HCT116 (cell line): Measurements from ENCODE around the gene CYP46A1. TPM values are rescaled to one million over a fixed set of nuclear protein-coding genes. Genes with fewer than 3 reads are reported as not detected.

ENCODE experiments used
- ATAC-seq: fragments of 200-7000 bp; cut with Tn5 transposase; 2 replicates; pipeline ENCODE4 v1.9.1; 2020; ENCODE audit warnings: mild to moderate bottlenecking, moderate library complexity
- BruUV-seq: library from RNA; stranded (reverse); fragments of 400-500 nt; replicated peaks from 2 replicates; lab custom pipeline; 2021; lab: Mats Ljungman, UMichigan
- CTCF ChIA-PET: fragments of 300-600 bp; sonication (Branson Sonifier 250); formaldehyde crosslinking; loops from one replicate; lab custom pipeline; 2021; ENCODE audit warnings: antibody characterized with exemption; lab: Charles Lee
- POLR2A ChIA-PET: fragments of 300-600, 350-600 bp; sonication (Branson Sonifier 250); formaldehyde crosslinking; loops from one replicate; lab custom pipeline; 2021; ENCODE audit warnings: antibody characterized with exemption; lab: Charles Lee
- RAD21 ChIA-PET, 2 experiments: fragments of 300-600 bp; sonication (Branson Sonifier 250); formaldehyde crosslinking; loops; one replicate each; lab custom pipeline; 2023; ENCODE audit warnings: low total read pairs in 2 of 2; ENCODE audit not compliant: uncharacterized antibody in 2 of 2, unreplicated experiment in 2 of 2, low non-redundant PET in 1 of 2; lab: Charles Lee
- DNase-seq: peaks from one replicate; pipeline ENCODE4 v3.0.0-alpha.2; 2010; ENCODE audit warnings: low read depth, low spot score
- H2AFZ ChIP-seq: fragments of 200-600 bp; shearing (Covaris generic), sonication (generic); 2 replicates; pipeline ENCODE4 v1.6.1; 2017; ENCODE audit warnings: low read depth, mixed run types, mixed read lengths, antibody characterized with exemption, low read length; ENCODE audit not compliant: poor library complexity, severe bottlenecking
- H3K27ac ChIP-seq: 2 replicates; pipeline ENCODE4 v1.5.1; 2012; ENCODE audit warnings: low read depth, low read length
- H3K27me3 ChIP-seq: fragments of 200-600 bp; sonication (generic); 2 replicates; pipeline ENCODE4 v1.6.1; 2016; ENCODE audit warnings: mixed run types, low read length, mixed read lengths; ENCODE audit not compliant: insufficient read depth
- H3K36me3 ChIP-seq, 2 experiments: fragments of 200-500 bp in 1 of 2; fragments of 200-600 bp in 1 of 2; sonication (Bioruptor generic) in 1 of 2; sonication (generic) in 1 of 2; 2 replicates each; pipeline versions ENCODE4 v1.5.1 to v1.6.1; 2014 to 2016; ENCODE audit warnings: low read length in 2 of 2, inconsistent platforms in 1 of 2, mixed read lengths in 1 of 2, mixed run types in 1 of 2; ENCODE audit not compliant: insufficient read depth in 2 of 2, control insufficient read depth in 1 of 2
- H3K4me1 ChIP-seq, 2 experiments: fragments of 200-600 bp in 1 of 2; sonication (generic) in 1 of 2; 2 replicates each; pipeline versions ENCODE4 v1.5.1 to v1.6.1; 2012 to 2017; ENCODE audit warnings: low read length in 2 of 2, inconsistent platforms in 1 of 2, mild to moderate bottlenecking in 1 of 2, mixed read lengths in 1 of 2, mixed run types in 1 of 2, moderate library complexity in 1 of 2; ENCODE audit not compliant: insufficient read depth in 2 of 2, control insufficient read depth in 1 of 2
- H3K4me2 ChIP-seq: fragments of 200-600 bp; sonication (generic); 2 replicates; pipeline ENCODE4 v1.6.1; 2017; ENCODE audit warnings: mixed run types, low read length, mixed read lengths
- H3K4me3 ChIP-seq, 2 experiments: fragments of 200-600 bp in 1 of 2; sonication (generic) in 1 of 2; replicated peaks in 1 of 2; 2 replicates each; pipeline ENCODE4 v1.5.1; 2011 to 2016; ENCODE audit warnings: low read length in 2 of 2, control low read depth in 1 of 2, low read depth in 1 of 2, mild to moderate bottlenecking in 1 of 2, mixed read lengths in 1 of 2, mixed run types in 1 of 2
- H3K79me2 ChIP-seq: fragments of 200-600 bp; sonication (generic); 2 replicates; pipeline ENCODE4 v1.6.1; 2017; ENCODE audit warnings: mild to moderate bottlenecking, mixed run types, low read length, moderate library complexity, mixed read lengths; ENCODE audit not compliant: insufficient read depth
- H3K9ac ChIP-seq: fragments of 200-600 bp; sonication (generic); 2 replicates; pipeline ENCODE4 v1.6.1; 2016; ENCODE audit warnings: low read length, mixed read lengths
- H3K9me2 ChIP-seq: fragments of 200-600 bp; sonication (generic), shearing (Covaris generic); 2 replicates; pipeline ENCODE4 v1.6.1; 2017; ENCODE audit warnings: mixed run types, mild to moderate bottlenecking, moderate library complexity; ENCODE audit not compliant: insufficient read depth
- H3K9me3 ChIP-seq, 2 experiments: fragments of 200-500 bp in 1 of 2; fragments of 200-600 bp in 1 of 2; sonication (Bioruptor generic) in 1 of 2; sonication (generic) in 1 of 2; 2 replicates each; pipeline ENCODE4 v1.6.1; 2014 to 2017; ENCODE audit warnings: low read length in 2 of 2, mixed read lengths in 2 of 2, inconsistent platforms in 1 of 2, low read depth in 1 of 2, mild to moderate bottlenecking in 1 of 2, mixed run types in 1 of 2, moderate library complexity in 1 of 2; ENCODE audit not compliant: control insufficient read depth in 1 of 2, insufficient read depth in 1 of 2
- H4K20me1 ChIP-seq: fragments of 200-600 bp; sonication (generic), shearing (Covaris generic); 2 replicates; pipeline ENCODE4 v1.6.1; 2017; ENCODE audit warnings: mixed run types, mild to moderate bottlenecking, moderate library complexity; ENCODE audit not compliant: insufficient read depth
- CBX3 ChIP-seq: IDR thresholded peaks from 2 replicates; pipeline ENCODE4 v1.6.1; 2012; ENCODE audit warnings: low read depth
- CEBPB ChIP-seq: IDR thresholded peaks from 2 replicates; pipeline ENCODE4 v1.6.1; 2012; ENCODE audit warnings: low read depth
- EGR1 ChIP-seq: IDR thresholded peaks from 2 replicates; pipeline ENCODE4 v1.6.1; 2012; ENCODE audit warnings: low read depth
- EZH2 ChIP-seq: fragments of 200-600 bp; sonication (generic); IDR thresholded peaks from 2 replicates; pipeline ENCODE4 v1.6.1; 2017; ENCODE audit warnings: antibody characterized with exemption, mixed run types
- FOSL1 ChIP-seq: IDR thresholded peaks from 2 replicates; pipeline ENCODE4 v1.6.1; 2012; ENCODE audit warnings: low read depth
- JUND ChIP-seq: IDR thresholded peaks from 2 replicates; pipeline ENCODE4 v1.6.1; 2012
- POLR2A ChIP-seq: IDR thresholded peaks from 2 replicates; pipeline ENCODE4 v1.7.0; 2011; ENCODE audit warnings: borderline replicate concordance; ENCODE audit not compliant: insufficient read depth, insufficient read length; ENCODE audit errors: extremely low read depth
- POLR2AphosphoS5 ChIP-seq: IDR thresholded peaks from 2 replicates; pipeline ENCODE4 v1.6.1; 2011; ENCODE audit warnings: mild to moderate bottlenecking, low read depth, low read length, moderate library complexity
- SP1 ChIP-seq: IDR thresholded peaks from 2 replicates; pipeline ENCODE4 v1.6.1; 2012; ENCODE audit warnings: low read depth
- SRF ChIP-seq: IDR thresholded peaks from 2 replicates; pipeline ENCODE4 v1.6.1; 2012; ENCODE audit warnings: low read depth
- TCF7L2 ChIP-seq: IDR thresholded peaks from 2 replicates; pipeline ENCODE4 v1.7.0; 2011; ENCODE audit warnings: borderline replicate concordance, inconsistent platforms; ENCODE audit not compliant: insufficient read depth, insufficient read length; ENCODE audit errors: extremely low read depth
- ZFX ChIP-seq: fragments of 450-650 bp; IDR thresholded peaks from 2 replicates; pipeline ENCODE4 v1.6.1; 2017
- ZNF274 ChIP-seq: fragments of 200-500 bp; sonication (Bioruptor generic); IDR thresholded peaks from 2 replicates; pipeline ENCODE4 v1.6.1; 2014; ENCODE audit warnings: mild to moderate bottlenecking, low read depth, low read length, inconsistent platforms
- intact Hi-C: fragments of 100-400 bp; cut with micrococcal nuclease; formaldehyde crosslinking; loops from 2 replicates; pipeline ENCODE4 v1.10.0; 2022
- total RNA-seq: library from RNA; stranded (reverse); gene quantifications from one replicate; pipeline ENCODE4 v1.2.1, GENCODE V29; 2021; ENCODE audit not compliant: unreplicated experiment
- TF ChIP-seq, protein P1 (sequence below): IDR thresholded peaks from 2 replicates; pipeline ENCODE4 v1.6.1; 2012
- TF ChIP-seq, protein P2 (sequence below): IDR thresholded peaks from 2 replicates; pipeline ENCODE4 v1.6.1; 2011; ENCODE audit warnings: mild to moderate bottlenecking, low read length, moderate library complexity; ENCODE audit not compliant: insufficient replicate concordance; ENCODE audit errors: extremely low read depth
- TF ChIP-seq, protein P3 (sequence below), 3 experiments: fragments of 200-600 bp in 1 of 3; sonication (generic) in 1 of 3; IDR thresholded peaks in 2 of 3; conservative IDR thresholded peaks in 1 of 3; 2 replicates each; pipeline ENCODE4 v1.5.1; 2012 to 2017; ENCODE audit warnings: low read depth in 2 of 3, low read length in 2 of 3, antibody characterized with exemption in 1 of 3, borderline replicate concordance in 1 of 3, control low read depth in 1 of 3, mild to moderate bottlenecking in 1 of 3, mixed read lengths in 1 of 3, mixed run types in 1 of 3, moderate library complexity in 1 of 3; ENCODE audit not compliant: insufficient read depth in 1 of 3
- TF ChIP-seq, protein P4 (sequence below): IDR thresholded peaks from 2 replicates; pipeline ENCODE4 v1.6.1; 2012; ENCODE audit warnings: low read depth
- TF ChIP-seq, protein P5 (sequence below): IDR thresholded peaks from 2 replicates; pipeline ENCODE4 v1.6.1; 2012

CYP46A1 gene
- total RNA-seq, 1 experiment from 2014 or later, result 0.76 TPM

DNA sequence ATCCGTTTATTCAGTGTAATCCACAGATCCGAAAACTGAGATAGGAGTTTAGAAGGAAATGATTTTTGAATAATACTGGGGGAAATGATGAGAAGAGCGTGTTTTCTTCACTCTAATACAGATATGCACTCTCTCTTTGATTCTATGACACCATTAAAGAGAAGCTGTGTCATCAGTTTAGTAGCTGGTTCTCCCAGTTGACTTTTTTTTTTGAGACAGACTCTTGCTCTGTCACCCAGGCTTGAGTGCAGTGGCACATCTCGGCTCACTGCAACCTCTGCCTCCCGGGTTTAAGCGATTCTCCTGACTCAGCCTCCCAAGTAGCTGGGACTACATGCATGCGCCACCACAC, 60.8 kb downstream of the CYP46A1 start (continued):
- TF ChIP-seq, protein P1, sequence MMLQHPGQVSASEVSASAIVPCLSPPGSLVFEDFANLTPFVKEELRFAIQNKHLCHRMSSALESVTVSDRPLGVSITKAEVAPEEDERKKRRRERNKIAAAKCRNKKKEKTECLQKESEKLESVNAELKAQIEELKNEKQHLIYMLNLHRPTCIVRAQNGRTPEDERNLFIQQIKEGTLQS, result no peak
- TF ChIP-seq SRF, result no peak

DNA sequence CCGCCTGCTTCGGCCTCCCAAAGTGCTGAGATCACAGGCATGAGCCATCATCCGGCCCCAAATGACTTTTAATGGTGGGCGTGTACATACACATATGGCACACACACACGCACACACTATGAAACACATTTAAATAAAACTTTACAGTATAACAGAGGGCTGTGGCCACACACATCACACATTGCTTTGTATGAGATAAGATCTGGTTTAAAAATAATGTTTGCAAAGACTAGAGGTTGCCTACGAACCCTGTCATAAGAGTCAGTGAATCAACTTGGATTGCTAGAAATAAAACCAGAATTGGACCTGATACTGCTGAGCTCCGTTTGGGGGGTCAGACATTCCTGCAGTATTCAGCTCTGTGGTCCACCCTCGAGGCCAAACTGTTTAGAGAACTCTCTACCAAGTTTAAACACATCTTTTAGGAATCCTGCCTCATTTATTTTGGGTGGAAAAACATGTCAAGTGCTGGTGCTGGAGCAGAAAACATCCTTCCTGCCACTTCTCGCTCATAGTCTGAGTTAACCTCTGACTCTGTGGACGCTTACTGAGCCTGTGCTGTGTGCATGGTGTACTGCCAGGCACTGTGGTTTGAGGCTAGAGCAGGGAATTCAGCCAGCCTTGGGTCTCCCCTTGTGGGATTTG, 61.3 kb downstream of the CYP46A1 start:
- H3K9me2 ChIP-seq, result no peaks in the 10 kb centered on the region
- RAD21 ChIA-PET, result no interaction called here
- no peak overlapping the region for H3K4me3 ChIP-seq
- ATAC-seq (no peak), DNase-seq (no peak)
- no peak overlapping the region for H2AFZ ChIP-seq
- H4K20me1 ChIP-seq, result no peaks in the 10 kb centered on the region
- H3K27me3 ChIP-seq, result no peaks in the 10 kb centered on the region
- CTCF ChIA-PET, result interaction anchor here (0.6 to 0.7 kb wide), 2 partner anchors 9 to 15 kb away, joined by 3 read pairs; no protein-coding TSS in a partner anchor
- no peaks in the 10 kb centered on the region for H3K9me3 ChIP-seq
- POLR2A ChIA-PET, result no interaction called here
- H3K79me2 ChIP-seq, result no peaks in the 10 kb centered on the region
- H3K36me3 ChIP-seq, result no peaks in the 10 kb centered on the region
- peaks cover 0 to 3% of the 10 kb centered on the region in 2 experiments; a peak in 3 of 4 replicates for H3K4me1 ChIP-seq
- no peak overlapping the region for H3K27ac ChIP-seq
- intact Hi-C loops, result no loop called here
- no TSS peak for BruUV-seq
- no peak overlapping the region for H3K4me2 ChIP-seq
- H3K9ac ChIP-seq, result no peak overlapping the region
- TF ChIP-seq, protein P2, sequence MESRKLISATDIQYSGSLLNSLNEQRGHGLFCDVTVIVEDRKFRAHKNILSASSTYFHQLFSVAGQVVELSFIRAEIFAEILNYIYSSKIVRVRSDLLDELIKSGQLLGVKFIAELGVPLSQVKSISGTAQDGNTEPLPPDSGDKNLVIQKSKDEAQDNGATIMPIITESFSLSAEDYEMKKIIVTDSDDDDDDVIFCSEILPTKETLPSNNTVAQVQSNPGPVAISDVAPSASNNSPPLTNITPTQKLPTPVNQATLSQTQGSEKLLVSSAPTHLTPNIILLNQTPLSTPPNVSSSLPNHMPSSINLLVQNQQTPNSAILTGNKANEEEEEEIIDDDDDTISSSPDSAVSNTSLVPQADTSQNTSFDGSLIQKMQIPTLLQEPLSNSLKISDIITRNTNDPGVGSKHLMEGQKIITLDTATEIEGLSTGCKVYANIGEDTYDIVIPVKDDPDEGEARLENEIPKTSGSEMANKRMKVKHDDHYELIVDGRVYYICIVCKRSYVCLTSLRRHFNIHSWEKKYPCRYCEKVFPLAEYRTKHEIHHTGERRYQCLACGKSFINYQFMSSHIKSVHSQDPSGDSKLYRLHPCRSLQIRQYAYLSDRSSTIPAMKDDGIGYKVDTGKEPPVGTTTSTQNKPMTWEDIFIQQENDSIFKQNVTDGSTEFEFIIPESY, result no peak
- TF ChIP-seq FOSL1, result no peak
- TF ChIP-seq POLR2AphosphoS5, result no peak
- TF ChIP-seq CEBPB, result no peak
- TF ChIP-seq POLR2A, result no peak
- TF ChIP-seq, protein P1, result no peak
- TF ChIP-seq, protein P3, sequence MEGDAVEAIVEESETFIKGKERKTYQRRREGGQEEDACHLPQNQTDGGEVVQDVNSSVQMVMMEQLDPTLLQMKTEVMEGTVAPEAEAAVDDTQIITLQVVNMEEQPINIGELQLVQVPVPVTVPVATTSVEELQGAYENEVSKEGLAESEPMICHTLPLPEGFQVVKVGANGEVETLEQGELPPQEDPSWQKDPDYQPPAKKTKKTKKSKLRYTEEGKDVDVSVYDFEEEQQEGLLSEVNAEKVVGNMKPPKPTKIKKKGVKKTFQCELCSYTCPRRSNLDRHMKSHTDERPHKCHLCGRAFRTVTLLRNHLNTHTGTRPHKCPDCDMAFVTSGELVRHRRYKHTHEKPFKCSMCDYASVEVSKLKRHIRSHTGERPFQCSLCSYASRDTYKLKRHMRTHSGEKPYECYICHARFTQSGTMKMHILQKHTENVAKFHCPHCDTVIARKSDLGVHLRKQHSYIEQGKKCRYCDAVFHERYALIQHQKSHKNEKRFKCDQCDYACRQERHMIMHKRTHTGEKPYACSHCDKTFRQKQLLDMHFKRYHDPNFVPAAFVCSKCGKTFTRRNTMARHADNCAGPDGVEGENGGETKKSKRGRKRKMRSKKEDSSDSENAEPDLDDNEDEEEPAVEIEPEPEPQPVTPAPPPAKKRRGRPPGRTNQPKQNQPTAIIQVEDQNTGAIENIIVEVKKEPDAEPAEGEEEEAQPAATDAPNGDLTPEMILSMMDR (IDR thresholded peaks at IDR 0.05 in 2 of 3, conservative IDR thresholded peaks at IDR 0.05 in 1 of 3; ENCODE audit: borderline replicate concordance in 1 of 3, insufficient read depth in 1 of 3, low read depth in 2 of 3, low read length in 2 of 3), result no peak
- no peak for TF ChIP-seq ZFX
- TF ChIP-seq SP1, result no peak
- no peak for TF ChIP-seq EGR1
- TF ChIP-seq, protein P4, sequence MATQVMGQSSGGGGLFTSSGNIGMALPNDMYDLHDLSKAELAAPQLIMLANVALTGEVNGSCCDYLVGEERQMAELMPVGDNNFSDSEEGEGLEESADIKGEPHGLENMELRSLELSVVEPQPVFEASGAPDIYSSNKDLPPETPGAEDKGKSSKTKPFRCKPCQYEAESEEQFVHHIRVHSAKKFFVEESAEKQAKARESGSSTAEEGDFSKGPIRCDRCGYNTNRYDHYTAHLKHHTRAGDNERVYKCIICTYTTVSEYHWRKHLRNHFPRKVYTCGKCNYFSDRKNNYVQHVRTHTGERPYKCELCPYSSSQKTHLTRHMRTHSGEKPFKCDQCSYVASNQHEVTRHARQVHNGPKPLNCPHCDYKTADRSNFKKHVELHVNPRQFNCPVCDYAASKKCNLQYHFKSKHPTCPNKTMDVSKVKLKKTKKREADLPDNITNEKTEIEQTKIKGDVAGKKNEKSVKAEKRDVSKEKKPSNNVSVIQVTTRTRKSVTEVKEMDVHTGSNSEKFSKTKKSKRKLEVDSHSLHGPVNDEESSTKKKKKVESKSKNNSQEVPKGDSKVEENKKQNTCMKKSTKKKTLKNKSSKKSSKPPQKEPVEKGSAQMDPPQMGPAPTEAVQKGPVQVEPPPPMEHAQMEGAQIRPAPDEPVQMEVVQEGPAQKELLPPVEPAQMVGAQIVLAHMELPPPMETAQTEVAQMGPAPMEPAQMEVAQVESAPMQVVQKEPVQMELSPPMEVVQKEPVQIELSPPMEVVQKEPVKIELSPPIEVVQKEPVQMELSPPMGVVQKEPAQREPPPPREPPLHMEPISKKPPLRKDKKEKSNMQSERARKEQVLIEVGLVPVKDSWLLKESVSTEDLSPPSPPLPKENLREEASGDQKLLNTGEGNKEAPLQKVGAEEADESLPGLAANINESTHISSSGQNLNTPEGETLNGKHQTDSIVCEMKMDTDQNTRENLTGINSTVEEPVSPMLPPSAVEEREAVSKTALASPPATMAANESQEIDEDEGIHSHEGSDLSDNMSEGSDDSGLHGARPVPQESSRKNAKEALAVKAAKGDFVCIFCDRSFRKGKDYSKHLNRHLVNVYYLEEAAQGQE, result no peak
- TF ChIP-seq EZH2, result no peak
- TF ChIP-seq, protein P5, sequence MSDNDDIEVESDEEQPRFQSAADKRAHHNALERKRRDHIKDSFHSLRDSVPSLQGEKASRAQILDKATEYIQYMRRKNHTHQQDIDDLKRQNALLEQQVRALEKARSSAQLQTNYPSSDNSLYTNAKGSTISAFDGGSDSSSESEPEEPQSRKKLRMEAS, result no peak
- no peak for TF ChIP-seq CBX3
- TF ChIP-seq JUND, result no peak
- no peak for TF ChIP-seq ZNF274
- no peak for TF ChIP-seq TCF7L2
